ENCODE measurements around the gene TBC1D16.

TBC1D16 gene

DNA sequence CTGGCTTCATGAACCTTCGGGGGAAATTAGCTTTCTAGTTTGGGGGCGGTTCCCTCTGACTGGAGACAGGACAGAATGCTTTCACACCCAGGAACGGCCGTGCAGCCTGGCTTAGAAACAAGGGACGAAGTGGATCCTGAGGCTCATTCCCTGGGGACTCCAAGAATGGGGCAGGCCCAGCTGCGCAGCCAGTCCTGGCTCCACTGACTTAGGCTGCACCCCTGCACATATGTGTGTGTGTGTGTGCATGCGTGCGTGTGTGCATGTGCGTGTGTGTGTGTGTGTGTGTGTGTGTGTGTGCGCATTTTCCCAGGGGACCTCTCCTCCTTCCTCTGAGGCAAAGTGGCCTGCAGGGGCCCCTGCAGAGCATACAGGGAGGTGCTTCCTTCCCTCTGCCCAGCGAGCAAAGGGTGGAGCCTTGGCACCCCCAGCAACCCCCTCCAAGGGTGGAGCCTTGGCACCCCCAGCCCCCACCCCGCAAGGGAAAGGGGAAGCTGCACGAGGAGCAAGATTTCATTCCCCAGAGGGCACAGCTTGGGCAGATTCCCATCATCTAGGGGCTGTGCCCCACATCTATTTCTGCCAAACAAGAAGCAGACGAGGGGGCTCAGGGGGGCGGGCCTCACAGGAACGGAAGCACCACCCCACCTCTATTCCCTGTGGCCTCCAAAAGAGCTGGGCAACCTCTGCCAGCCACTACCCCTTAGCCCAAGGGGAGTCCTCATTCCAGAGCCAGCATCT lies 98.9 kb downstream of the TBC1D16 start:
- no peak for DNase-seq

GRCh38 chr17:79936050-79936449 lies 99.6 kb downstream of the TBC1D16 start:
- DNase-seq = no peak

DNA sequence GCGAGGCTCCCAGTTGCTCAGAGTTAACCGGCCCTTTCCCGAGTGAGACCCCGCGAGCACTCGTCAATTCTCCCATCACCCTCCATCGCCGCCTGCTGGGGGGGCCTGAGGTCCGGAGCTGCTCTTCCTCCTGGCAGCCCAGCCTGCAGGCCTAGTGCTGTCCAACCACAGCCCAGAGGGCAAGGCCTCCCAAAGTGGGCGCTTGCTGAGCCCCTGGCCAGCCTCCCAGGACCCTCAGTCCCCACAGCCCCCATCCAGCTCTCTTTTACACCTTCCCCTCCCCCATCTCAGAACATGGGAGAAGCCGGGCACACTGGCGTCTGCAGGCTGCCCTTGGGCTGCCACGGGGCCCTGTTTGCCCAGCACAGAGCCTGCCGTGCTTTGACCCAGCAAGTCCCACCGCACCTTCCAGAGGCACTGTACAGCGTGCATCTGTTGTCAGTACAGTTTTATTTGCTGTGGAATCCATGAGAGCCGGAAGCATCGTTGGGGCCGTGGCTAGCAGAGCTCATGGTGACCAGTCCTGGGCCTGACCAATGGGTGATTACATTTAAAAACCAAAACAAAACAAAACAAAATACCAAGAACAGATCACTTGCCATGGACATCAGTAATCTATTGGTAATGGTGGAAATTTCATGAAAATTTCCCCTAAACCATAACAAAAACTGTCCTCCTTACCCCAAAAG lies 100.3 kb downstream of the TBC1D16 start:
- DNase-seq = no peak

DNA sequence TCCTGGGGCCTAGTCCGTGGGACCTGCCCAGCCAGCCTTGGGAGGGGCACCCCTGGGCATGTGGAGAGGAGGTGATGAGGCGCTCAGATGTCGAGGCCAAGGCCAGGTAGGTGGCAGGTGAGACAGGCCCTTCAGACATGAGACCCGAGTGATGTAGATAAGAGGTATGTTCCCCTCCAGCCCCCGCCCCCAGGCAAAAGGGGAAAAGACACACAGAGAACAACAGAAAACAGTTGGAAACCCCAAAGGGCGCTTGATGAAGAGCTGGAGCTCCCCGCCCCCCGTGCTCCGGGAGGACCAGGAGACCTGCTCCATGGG lies 101.1 kb downstream of the TBC1D16 start:
- DNase-seq = no peak

GRCh38 chr17:79933863-79934652 lies 101.6 kb downstream of the TBC1D16 start:
- DNase-seq = no peak

DNA sequence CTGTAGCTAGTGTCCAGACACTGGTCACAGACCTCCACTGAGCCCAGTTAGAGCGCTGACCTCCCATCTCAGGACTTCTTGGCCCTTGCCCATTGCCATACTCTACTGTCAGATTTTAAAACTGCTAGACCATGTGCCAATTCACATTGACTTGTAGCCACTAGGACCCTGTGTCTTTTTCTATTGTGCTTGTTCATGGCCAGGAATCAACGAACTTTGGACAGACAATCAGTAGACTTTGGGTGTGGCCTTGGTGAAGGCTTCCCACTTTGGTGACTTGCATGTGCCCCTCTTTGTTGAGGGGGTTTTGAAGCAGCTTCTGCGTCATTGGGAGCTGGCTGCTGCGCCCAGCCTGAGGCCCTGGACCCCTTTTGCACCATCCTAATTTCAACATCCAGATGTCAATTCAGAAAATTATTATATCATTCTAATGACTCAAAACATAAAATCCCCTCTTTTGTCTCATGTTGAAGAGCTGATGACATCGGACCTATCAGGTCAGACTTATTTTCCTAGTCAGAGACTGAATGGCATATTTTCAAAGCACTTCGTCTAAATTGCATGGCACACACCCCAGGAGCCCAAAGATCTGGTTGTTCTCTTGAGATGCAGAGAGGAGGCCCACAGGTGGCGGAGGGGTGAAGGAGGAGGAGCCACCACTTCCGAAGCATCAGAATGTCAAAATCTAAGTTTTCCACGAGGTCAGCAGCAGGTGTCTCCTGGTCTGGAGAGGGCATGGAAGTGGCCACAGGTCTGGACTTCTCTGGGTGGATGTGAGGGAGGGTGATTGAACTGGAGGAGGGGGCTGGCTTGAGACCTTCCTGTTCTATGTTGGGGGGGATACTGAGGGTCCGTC lies 103.0 kb downstream of the TBC1D16 start:
- DNase-seq = no peak

- no peak for DNase-seq
These were observed 103.8 kb downstream of the TBC1D16 start for GRCh38 chr17:79931817-79932309.

DNA sequence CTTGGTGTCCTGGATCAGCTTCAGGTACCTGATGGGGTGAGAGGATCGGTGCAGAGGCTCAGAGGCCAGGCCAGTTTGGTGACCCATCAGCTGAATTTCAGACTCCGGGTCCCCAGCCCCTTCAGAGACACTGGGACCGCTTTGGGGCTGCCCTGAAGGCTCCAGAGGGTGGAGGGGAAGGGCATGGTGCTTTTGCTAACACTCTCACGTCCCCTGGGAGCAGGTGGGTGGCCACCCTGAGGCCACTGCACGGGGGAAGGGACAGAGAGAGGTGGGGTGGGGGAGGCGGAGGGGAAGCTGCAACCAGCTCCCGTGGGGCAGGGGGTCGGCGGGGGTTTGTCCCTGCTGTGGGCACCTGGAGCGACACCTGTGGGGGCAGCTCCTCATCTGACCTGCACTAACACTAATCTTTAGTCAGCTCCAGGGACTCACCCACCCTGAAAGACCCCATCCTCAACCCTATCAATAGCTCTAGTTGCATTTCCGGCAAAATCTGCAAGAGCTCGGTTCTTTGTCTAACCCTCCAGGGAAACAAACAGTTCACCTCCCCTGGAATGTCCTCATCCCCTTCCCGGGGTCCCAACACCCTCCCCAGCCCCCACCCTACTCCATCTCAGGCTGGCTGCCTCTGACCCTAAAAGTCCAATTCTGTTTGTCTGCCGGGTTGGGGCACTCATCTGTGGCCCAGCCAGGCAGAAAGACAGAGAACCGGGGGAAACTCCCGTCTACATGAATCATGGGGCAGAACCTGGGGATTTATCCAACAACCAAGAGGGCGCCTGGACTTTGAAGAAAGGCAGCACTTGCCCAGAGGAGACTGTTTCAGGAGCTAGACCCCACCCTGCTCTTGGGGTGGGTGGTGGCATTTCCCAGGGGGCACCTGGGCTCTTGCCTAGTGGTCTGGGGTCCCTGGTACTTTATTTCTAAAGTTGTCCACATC lies 104.5 kb downstream of the TBC1D16 start:
- DNase-seq = no peak

- no peak for DNase-seq
These were observed 105.4 kb downstream of the TBC1D16 start for GRCh38 chr17:79930062-79930876.

- no peak for DNase-seq
These were observed 106.2 kb downstream of the TBC1D16 start for GRCh38 chr17:79929257-79930061.

- no peak for DNase-seq
These were observed 107.0 kb downstream of the TBC1D16 start for GRCh38 chr17:79928502-79929256.

DNA sequence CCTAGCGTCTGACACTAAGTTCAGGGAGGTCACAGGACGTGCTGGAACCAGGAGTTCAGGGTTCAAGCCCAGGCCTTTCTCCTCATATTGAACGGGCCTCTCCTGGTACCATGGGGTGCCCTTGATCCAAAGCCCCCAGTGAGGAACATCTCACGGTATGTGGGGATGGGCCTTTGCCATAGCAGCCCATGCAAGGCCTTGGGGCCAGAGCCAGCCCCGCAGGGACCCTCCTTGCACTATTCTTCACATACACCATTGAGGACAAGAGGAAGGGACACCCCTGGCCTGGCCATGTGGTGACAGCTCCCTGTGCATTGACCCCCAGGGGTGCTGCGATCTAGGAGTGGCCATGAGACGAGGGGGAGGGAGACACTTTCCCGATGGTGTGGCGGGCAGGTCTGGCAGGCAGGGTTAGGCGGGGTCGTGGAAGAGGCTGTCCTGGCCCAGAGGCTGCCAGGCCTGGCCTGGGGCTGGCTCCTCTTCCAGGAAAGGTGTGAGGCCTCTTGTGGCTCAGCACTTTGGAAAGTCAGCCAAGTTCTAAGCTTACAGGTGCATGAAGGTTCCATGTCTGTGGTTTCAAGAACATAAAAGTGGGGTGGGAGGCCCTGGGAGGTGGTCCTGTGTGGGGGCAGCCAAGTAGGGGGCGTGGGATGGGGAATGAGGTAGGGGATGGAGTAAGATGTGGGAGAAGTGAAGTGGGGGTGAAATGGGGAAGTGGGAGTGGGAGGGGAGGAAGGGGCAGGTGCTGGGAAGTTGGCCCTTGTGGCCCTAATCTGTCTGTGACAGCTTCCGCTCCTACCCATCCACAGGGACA lies 107.8 kb downstream of the TBC1D16 start:
- DNase-seq = no peak

DNA sequence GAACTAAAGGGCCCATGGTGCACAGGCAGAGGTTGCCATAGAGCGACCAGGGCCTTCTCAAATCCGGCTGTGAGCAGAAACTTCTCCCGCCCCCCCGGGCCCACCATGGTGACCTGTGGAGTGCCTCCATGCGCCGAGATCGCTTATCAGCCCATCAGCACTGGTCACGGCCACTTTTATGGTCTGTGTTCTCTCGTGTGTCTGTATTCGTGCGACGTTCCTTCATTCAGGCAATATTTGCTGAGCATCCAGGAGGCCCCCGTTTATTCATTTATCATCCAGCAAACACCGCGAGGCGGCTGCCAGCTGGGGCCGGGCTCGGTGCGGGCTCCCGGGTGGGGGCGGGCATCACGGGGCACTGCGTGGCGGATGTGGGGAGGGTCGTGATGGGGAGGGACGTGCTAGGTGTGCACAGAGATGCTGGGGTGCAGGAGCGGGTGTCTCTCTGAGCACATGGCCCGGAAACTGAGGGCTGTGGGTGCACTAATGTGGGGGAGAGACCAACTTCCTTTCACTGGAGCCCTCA lies 108.5 kb downstream of the TBC1D16 start:
- no peak for DNase-seq

- no peak for DNase-seq
These were observed 109.0 kb downstream of the TBC1D16 start for GRCh38 chr17:79926605-79927135.

GRCh38 chr17:79926142-79926604 lies 109.5 kb downstream of the TBC1D16 start:
- no peak for DNase-seq

GRCh38 chr17:79925242-79925957 lies 110.3 kb downstream of the TBC1D16 start:
- no peak for DNase-seq

- DNase-seq = no peak
These were observed 111.1 kb downstream of the TBC1D16 start for GRCh38 chr17:79924639-79924976.
